Coronary artery (tissue), 2 donors: ENCODE results near the gene LEO1.

Experiments
- DNase-seq: peaks from one replicate; pipeline ENCODE4 v3.0.0-alpha.2; 2017; ENCODE audit warnings: low spot score
- H3K27ac ChIP-seq, 2 donors: fragments of 200-600 bp; sonication (generic); one replicate each; pipeline ENCODE4 v1.5.1; 2016 to 2019
- H3K4me3 ChIP-seq: fragments of 200-600 bp; sonication (generic); 2 replicates; pipeline ENCODE4 v1.5.1; 2016; ENCODE audit warnings: mild to moderate bottlenecking, moderate library complexity
- TF ChIP-seq, protein P1 (sequence below): fragments of 200-600 bp; sonication (generic); IDR thresholded peaks from one replicate; pipeline ENCODE4 v1.5.1; 2019; ENCODE audit warnings: antibody characterized with exemption

The LEO1 gene

DNA sequence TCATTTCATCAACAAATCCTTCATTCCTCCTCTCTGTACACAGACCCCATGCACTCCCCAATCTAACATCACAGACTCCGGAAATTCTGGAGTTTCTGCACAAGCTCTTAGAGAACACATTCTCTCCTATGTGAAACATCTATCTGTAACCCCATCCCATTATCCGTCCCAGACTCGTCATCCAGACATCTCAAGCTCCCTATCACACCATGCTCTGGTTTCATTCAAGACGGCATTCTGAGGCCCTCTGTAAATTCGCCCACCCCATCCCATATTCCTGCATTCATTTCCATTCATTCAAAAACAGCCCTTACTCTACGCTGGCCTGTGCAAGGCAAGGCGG lies 575 bp downstream of the LEO1 start:
- Histone ChIP-seq H3K4me3 (peak overlapping the region; percentile 91), H3K27ac (peak overlapping the region; percentile 79 to 95)
- TF ChIP-seq, protein P1, sequence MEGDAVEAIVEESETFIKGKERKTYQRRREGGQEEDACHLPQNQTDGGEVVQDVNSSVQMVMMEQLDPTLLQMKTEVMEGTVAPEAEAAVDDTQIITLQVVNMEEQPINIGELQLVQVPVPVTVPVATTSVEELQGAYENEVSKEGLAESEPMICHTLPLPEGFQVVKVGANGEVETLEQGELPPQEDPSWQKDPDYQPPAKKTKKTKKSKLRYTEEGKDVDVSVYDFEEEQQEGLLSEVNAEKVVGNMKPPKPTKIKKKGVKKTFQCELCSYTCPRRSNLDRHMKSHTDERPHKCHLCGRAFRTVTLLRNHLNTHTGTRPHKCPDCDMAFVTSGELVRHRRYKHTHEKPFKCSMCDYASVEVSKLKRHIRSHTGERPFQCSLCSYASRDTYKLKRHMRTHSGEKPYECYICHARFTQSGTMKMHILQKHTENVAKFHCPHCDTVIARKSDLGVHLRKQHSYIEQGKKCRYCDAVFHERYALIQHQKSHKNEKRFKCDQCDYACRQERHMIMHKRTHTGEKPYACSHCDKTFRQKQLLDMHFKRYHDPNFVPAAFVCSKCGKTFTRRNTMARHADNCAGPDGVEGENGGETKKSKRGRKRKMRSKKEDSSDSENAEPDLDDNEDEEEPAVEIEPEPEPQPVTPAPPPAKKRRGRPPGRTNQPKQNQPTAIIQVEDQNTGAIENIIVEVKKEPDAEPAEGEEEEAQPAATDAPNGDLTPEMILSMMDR, result no peak
- DNase-seq, result no peak

GRCh38 chr15:51970132-51970817 lies 1.3 kb downstream of the LEO1 start:
- Histone ChIP-seq H3K27ac (no peak overlapping the region), H3K4me3 (no peak overlapping the region)
- TF ChIP-seq, protein P1, result no peak
- no peak for DNase-seq

GRCh38 chr15:51969728-51970127 lies 1.9 kb downstream of the LEO1 start:
- DNase-seq, result no peak
- Histone ChIP-seq H3K27ac (no peak overlapping the region), H3K4me3 (no peak overlapping the region)
- TF ChIP-seq, protein P1, result no peak

- TF ChIP-seq, protein P1, result no peak
- DNase-seq, result no peak
- Histone ChIP-seq H3K27ac (no peak overlapping the region), H3K4me3 (no peak overlapping the region)
Observed at GRCh38 chr15:51967583-51967982, 4.0 kb downstream of the LEO1 start.

- Histone ChIP-seq H3K4me3 (no peak overlapping the region), H3K27ac (no peak overlapping the region)
- DNase-seq, result no peak
- TF ChIP-seq, protein P1, result no peak
Observed at GRCh38 chr15:51966192-51966591, 5.4 kb downstream of the LEO1 start.

- Histone ChIP-seq H3K4me3 (no peak overlapping the region), H3K27ac (no peak overlapping the region)
- DNase-seq, result no peak
- TF ChIP-seq, protein P1, result no peak
Observed at GRCh38 chr15:51965691-51966090, 5.9 kb downstream of the LEO1 start.

- Histone ChIP-seq H3K4me3 (no peak overlapping the region), H3K27ac (no peak overlapping the region)
- TF ChIP-seq, protein P1, result no peak
- no peak for DNase-seq
Observed at GRCh38 chr15:51955504-51955903, 16.1 kb downstream of the LEO1 start.
